Hypothalamus (tissue), 51 donors: ENCODE measurements around the gene SUPT20HL1.

Experiments used
- DNase-seq, 51 donors: peaks; one replicate each; lab custom pipeline; 2025; lab: John Stamatoyannopoulos, UW

The SUPT20HL1 gene

DNA sequence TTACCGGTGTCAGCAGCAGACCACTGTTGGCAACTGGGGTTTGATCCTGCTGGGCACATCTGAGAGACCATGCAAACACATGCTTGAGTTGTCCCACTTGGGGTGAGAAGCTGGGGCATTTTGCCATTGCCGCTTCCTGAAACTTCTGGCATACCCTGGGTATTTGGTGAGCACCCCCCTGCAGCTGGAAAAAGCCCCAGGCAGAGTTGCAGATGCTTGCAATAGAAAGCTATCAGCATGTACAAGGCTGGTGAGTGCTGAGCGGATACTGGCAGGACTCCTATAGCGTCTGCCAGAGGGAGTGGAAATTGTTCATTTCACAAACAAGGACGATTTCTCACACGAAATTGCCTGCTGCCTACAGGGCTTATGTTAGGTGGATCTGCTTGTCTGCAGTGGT, 32.3 kb downstream of the SUPT20HL1 start:
- no peak for DNase-seq

DNA sequence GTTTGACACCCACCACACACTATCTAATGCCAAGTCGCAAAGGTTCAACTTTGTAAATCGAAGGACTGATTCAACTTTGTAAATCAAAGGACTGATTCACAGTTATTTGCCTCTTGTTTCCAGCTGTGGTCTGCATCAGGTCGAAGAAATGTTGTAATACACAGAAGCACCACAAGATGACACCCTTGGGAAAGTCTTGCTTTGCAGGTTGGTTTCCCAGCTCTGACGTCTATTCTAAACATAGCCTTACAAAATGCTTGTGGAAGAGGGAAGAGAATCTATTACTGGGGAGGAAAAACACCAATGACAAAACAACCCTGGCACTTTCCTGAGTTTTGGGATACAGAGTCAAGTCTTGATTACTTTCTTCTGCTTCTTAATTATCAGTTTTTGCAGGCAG, 35.3 kb downstream of the SUPT20HL1 start:
- peak in 21 of 51 donors; percentile 0 to 55 (median 3) for DNase-seq

GRCh38 chrX:24396236-24396930, 35.9 kb downstream of the SUPT20HL1 start:
- DNase-seq: no peak

GRCh38 chrX:24396931-24397279, 36.5 kb downstream of the SUPT20HL1 start:
- peak in 1 of 51 donors; percentile 2 for DNase-seq

GRCh38 chrX:24398766-24399165, 38.3 kb downstream of the SUPT20HL1 start:
- DNase-seq: no peak

- DNase-seq: no peak
These were observed 39.1 kb downstream of the SUPT20HL1 start for GRCh38 chrX:24399550-24399949.

- DNase-seq: no peak
These were observed 45.5 kb downstream of the SUPT20HL1 start for GRCh38 chrX:24405959-24406358.
